CD4-positive, alpha-beta T cell treated with Interleukin-1 beta for 1 hour (primary cell): ENCODE data around the gene FDCSP.
"Not testable (repeated sequence)": the region's sequence is repeated elsewhere in the genome, so short reads cannot be mapped to it uniquely, and the experiment has no call there.

Experiments
- DNase-seq, 2 donors: peaks; one replicate each; pipeline ENCODE4 v3.0.0-alpha.2; 2020 to 2022

Gene FDCSP

DNA sequence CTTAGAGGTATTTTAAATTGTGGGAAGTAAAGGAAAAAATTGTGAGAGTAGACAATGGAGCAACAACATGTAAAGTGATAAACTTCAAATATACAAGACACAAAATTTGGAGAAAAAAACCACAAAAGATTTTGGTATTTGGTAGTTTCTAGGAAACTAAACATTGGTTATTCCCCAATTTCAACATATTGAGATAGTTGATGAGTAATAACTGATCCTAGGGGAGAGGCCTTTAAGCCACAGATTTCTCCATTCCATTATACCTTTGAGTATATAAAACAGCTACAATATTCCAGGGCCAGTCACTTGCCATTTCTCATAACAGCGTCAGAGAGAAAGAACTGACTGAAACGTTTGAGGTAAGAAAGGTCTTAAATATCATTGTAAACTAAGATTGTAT lies at the start of gene FDCSP:
FDCSP (plus strand) TSS at position 301 of the 400 bp plus-strand sequence. CDS start 5,071 bp downstream, outside the sequence.
- no peak for DNase-seq

- DNase-seq = no peak
Measured at GRCh38 chr4:70177090-70177489, 48.8 kb upstream of the FDCSP start.

DNA sequence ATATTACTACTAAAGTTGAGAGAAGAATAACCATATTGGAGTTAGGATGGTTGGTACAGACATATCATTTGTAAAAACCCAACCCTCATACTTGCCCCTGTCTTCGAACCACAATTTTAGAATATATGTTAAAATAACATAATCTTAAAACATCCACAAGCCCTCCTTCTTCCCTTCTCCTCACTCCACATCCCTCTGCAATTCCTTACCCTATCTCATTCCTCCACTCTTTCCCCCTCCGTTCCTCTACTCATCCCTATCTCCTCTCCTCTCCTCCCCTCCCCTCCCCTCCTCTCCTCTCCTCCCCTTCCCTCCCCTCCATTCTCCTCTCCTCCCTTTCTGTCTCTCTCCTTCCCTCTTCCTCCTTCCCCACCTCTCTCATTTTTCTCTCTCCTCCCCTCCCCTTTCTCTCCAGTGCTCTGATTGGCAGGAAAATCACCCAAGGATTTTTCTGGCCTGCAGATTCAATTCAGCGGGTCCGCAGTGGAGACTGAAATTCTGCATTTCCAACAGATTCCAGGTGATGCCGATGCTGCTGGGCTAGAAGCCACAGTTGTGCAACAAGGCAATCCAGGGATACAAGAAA lies 47.8 kb upstream of the FDCSP start:
- DNase-seq = no peak

DNA sequence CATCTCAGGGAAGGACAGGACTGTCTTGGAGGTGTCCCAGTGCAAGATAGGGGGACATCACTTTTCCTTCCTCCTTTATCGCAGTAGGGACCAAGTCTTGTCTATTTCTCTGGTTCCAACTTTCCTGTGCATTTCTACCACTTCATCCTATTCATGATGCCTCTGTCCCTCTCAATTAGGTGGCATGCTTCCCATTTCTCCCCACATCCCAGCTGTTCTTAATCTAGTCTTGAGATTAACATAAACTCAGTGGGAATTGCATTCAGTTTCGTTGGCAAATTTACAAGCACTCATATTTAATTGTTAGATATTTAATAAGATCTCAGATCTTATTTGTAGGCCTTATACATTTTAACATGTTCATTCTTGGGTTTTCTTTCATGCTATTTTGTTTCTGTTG lies 46.1 kb upstream of the FDCSP start:
- no peak for DNase-seq

GRCh38 chr4:70181864-70182263 lies 44.1 kb upstream of the FDCSP start:
- DNase-seq = no peak

DNA sequence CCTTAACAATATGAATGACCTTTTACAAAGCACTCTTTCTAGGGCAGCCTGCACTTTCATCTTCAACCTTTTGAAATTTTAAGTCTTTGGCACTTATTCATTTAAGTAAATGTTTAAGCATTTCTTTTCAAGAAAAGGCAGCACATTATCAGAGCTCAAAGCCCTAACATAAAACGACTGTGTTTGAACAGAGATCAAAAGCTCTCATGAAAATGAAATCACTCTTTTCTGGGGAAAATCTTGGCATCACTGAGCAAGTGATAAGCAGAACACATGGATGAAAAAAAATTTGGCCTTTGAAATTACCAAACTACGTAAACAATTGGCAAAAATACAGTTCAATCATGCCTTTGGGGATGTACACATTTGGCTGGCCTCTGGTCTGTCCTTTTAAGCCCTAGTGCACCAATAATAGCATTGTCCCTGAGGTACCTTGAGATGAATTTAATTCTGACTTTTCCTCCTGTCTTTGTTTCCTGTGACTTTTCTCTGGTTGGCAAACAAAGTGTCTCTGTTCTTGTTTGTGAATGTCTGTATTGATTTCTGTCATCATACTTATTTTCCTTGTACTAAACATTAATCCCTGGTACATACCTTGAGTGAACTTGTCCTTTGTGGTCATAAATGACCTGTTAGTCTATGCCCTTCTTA lies 43.3 kb upstream of the FDCSP start:
- no peak for DNase-seq

- DNase-seq = no peak
Measured at GRCh38 chr4:70183168-70183939, 42.6 kb upstream of the FDCSP start.

- no peak for DNase-seq
Measured at GRCh38 chr4:70183940-70184246, 42.0 kb upstream of the FDCSP start.

DNA sequence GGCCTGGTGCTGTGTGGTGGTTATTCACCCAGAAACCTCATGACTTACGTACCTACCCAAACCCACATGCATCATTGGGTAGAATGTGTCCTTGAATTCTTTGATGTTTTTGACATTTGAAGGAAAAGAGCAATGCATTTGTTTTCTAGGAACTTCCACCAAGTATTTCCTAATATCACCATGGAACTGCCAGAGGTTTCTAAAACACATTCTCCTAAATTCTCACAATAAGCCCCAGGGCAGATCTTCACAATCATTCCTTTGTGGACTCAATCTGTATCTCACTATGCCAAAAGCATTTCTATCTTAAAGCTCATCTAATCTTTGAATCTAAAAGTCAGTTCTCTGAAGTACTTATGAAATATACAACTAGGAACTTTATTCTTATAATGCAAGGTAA lies 38.7 kb upstream of the FDCSP start:
- DNase-seq = no peak

DNA sequence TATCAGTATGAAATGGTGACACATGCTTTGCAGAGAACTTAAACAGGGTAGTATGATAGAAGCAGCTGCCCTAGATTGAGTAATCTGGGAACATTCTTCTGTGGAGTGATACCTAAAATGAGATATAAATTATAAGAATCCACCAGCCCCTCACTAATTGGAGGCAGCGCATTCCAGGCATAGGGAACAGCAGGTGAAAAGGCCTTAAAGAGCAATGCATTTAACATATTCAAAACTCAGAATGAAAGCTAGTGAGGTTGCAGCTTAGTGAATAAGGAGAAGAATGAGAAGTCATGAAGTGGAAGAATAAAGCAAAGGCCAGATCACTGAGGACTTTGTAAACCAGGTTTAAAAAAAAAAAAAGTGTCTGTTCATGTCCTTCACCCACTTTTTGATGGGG lies 35.3 kb upstream of the FDCSP start:
- DNase-seq = no peak

DNA sequence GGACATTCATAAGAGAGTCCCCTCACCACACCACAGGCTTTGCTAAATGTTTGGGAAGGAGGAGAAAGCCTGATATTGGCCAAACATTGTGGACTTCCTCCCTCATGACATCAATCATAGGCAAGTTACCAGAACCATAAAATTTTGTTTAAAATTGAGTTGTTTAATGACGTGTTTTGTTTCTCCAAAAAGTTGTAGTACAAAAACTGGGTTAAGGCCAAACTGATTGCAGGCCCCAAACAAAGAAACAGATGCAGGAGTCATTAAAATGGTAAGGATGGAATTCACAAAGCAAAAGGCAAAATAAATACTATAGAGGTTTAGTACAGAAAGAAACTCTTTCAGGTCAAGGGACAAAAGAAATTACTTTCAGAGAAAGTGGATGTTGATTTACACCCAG lies 34.3 kb upstream of the FDCSP start:
- no peak for DNase-seq

GRCh38 chr4:70192895-70193294 lies 33.0 kb upstream of the FDCSP start:
- DNase-seq = no peak

GRCh38 chr4:70195425-70195824 lies 30.5 kb upstream of the FDCSP start, which contains the start of gene ODAM:
TSS of gene ODAM (plus strand) at chr4:70195725. CDS start at chr4:70196544, 819 bp downstream.
- DNase-seq = no peak

DNA sequence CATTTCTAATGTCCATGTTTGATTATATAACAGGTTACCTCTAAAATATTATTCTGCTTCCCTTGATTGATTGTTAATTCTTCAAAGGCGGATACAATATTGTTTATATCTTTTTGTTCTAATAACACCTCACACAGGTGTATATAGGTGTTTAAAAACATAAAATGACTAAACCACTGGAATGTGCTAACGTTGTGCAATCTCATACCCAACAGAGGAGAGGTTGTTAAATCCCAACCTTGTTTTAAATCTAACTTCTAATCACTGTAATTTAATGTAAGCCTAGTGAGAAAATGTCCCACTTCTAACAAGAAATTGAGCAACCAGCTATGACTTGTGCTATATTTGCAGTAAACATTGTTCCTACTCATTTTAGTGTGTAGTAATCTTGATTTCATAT lies 29.1 kb upstream of the FDCSP start:
- no peak for DNase-seq

GRCh38 chr4:70197842-70198241 lies 28.1 kb upstream of the FDCSP start:
- DNase-seq = no peak

DNA sequence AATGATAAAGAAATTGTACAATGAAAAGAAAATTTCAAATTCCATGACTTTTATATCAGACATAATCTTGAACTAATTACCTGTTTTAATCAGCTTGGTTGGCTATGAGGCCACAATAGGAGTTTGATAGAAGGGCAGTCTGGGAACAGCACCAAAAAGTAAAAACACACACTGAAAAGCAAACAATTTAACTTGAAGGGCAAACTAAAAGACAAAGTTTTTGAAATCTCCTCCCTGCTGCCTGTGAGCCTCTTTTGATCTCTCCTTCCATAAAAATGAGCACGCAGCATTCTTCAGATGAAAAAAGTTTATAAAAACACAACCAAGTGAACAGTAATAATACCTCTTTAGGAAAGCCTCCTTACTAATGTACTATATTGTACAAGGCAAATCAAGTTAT lies 22.3 kb upstream of the FDCSP start:
- no peak for DNase-seq

DNA sequence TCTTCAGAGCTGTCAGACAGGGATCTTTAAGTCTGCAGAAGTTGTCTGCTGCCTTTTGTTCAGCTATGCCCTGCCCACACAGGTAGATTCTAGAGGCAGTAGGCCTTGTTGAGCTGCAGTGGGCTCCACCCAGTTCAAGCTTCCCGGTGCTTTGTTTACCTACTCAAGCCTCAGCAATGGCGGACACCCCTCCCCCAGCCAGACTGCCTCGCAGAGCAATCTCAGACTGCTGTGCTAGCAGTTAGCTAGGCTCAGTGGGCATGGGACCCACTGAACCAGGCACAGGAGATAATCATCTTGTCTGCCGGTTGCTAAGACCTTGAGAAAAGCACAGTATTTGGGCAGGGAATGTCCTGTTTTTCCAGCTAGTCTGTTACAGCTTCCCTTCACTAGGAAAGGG lies 13.2 kb upstream of the FDCSP start:
- not testable (repeated sequence) for DNase-seq

GRCh38 chr4:70216109-70216508 lies 9.8 kb upstream of the FDCSP start:
- not testable (repeated sequence) for DNase-seq

GRCh38 chr4:70216550-70216949 lies 9.4 kb upstream of the FDCSP start:
- not testable (repeated sequence) for DNase-seq

GRCh38 chr4:70221389-70221788 lies 4.5 kb upstream of the FDCSP start:
- DNase-seq = not testable (repeated sequence)

- DNase-seq = not testable (repeated sequence)
Measured at GRCh38 chr4:70221818-70222217, 4.1 kb upstream of the FDCSP start.

DNA sequence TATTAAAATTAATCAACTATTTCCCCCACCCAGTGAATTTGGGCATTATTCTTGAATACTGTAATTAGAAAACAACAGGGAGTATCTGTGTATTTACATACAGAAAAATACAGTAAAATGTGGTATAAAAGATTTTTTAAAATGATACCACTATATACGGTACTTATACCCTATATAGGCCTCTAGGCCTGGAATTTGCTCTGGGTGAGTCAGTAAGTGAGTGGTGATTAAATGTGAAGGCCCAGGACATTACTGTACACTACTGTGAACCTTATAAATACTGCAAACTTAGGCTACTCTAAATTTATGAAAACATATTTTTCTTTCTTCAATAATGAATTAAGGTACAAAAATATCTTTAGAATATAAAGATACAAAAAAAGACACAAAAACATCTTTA lies 10.2 kb downstream of the FDCSP start:
- no peak for DNase-seq

DNA sequence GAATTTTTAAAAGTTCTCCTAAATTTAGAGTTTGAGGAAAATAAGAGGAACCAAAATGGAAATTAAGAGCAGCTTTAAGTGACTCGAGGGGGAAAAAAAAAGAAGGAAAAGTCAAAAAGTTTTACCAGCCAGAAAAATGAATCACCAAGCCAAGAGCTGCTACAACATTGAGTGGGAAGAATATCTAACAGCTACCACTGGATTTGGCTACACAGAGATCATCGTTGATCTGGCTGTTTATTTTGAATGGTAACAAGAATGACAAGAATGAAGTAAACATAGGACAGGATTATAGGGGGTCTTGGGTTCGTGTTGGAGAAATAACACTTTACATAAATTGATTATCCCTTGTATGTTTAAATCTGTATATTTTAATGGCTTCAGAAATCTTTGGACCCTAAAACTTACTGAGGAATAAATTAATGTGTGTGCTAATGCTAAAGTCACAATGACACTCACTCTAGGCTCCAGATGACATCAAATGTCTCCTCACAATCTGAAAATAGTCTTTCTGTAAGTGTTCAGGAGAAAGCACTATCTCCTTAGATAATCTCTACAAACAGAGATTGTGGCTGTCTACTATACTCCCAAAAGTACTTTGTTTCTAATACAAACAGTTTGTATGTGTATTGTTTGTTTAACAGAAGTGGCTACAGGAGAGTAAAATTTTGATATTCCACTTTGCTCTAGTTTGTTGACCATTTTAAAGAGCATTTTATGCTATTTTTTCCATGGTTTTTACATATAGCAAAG lies 13.4 kb downstream of the FDCSP start:
- DNase-seq = no peak
